GM21360 (cell line): ENCODE measurements around the gene ANKRD44.

Experiments used
- ATAC-seq: cut with Tn5 transposase; IDR thresholded peaks from one replicate; pipeline ENCODE4 v1.9.1; 2021; ENCODE audit warnings: mild to moderate bottlenecking, moderate library complexity; ENCODE audit not compliant: unreplicated experiment

The ANKRD44 gene

GRCh38 chr2:197211881-197212342, 98.7 kb downstream of the ANKRD44 start:
- no peak for ATAC-seq

DNA sequence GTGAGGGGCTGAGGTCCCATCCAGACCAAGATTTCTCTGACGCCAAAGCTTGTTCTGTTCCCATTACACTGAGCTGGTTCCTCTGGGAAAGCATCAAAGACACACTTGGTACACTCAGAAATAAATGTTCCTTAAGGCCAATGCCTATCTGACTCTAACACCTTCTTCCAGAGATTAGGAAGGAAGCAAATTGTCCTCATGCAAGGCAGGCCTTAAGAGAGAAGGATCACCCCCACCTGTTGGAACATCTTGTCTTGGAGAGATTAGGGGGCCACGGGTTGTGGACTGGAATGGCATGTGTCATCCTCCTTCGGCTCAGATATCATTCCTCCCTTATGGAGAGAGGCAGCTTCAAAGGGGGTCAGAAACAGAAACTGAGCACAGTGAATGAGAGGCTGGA, 100.2 kb downstream of the ANKRD44 start:
- ATAC-seq, result no peak

- ATAC-seq, result peak; percentile 32
These were observed 100.7 kb downstream of the ANKRD44 start for GRCh38 chr2:197209742-197210408.

DNA sequence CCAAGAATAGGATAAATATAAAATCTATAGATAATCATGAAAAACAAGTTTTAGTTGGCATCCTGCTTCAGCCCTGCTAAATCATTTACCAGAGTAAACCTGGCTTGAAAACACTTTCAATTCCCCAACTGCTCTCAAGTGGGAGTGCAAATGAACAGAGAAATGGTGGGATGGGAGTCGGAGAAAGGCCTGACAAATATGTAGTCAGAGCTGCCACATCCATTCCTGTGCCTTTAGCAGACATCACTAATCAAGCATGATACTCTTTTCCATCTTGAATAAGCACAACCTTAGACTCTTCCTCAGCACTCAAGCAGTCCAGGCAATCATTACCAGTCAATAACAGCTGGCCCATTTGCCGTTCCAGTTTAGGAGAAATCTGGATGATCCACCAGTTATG, 101.3 kb downstream of the ANKRD44 start:
- no peak for ATAC-seq

- ATAC-seq, result no peak
These were observed 101.7 kb downstream of the ANKRD44 start for GRCh38 chr2:197208841-197209240.

DNA sequence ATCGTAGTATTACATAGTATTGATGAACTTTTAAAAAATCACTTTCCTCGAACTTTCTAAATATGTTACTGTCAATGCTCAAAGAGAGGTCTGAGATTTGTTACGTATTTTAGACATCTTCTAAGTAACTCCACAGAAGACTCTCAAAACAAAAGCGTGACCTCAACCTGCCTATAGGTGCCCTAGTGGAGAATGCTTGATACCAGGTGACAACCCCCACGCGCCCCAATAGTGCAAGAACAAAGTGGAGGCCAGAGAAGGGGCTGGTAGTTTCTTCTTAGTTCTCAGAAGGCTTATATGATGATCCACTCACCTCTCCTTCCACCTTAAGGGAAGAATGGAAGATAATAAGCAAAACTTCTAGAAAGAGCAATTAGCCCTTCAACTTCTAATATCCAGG, 102.6 kb downstream of the ANKRD44 start:
- no peak for ATAC-seq

GRCh38 chr2:197207598-197207997, 103.0 kb downstream of the ANKRD44 start:
- no peak for ATAC-seq

DNA sequence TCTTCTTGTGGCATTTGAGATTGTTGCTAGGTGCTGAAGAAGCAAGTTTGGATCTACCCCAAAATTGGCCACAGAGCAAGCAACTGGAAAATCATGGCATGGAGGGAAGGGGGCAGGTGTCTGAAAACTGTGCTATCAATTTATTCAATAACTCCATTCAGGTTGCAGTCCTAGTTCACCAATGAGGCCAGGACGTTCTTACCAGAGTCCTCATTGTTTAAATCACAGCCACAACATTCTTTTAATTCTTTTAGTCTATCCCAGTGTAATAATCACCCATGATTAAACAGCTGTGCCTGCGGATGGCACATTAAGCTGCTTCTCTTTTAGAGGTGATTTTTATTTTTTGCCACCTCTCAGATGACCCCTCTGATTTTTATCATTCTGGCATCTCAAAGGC, 103.5 kb downstream of the ANKRD44 start:
- no peak for ATAC-seq

- peak; percentile 59 for ATAC-seq
These were observed 104.9 kb downstream of the ANKRD44 start for GRCh38 chr2:197205585-197206215.

- ATAC-seq, result no peak
These were observed 105.9 kb downstream of the ANKRD44 start for GRCh38 chr2:197204519-197205250.

DNA sequence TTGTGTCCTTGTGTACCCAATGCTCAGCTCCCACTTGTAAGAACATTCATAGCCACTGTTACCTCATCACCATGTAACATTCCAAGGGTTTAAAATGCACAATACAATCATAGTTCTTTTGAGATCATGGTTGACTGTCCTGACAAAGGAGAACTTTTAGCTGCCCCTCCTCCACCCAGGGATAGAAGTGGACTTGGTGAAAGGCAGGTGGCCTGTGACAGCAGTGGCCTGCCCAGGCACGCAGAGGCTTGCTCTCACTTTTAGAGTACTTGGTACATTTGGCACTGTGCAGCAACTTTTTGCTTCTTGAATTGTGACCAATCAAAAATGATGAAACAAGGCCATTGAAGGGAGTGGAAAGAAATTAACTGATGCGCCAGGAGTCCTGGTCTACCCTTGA, 108.7 kb downstream of the ANKRD44 start:
- ATAC-seq, result no peak

DNA sequence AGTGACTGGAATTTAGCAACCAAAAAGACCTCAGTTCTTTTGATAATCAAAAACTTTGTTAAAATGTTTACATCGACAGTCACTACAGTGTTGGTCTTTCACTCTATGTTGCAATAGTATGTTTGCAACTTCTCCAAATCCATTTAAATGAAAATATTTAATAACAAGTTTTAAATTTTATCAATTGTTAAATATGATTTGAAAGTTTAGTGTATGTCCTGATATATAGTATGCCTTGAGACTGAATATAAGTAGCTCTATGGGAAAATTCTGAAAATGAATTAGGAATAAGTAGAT, 109.9 kb downstream of the ANKRD44 start:
- no peak for ATAC-seq

DNA sequence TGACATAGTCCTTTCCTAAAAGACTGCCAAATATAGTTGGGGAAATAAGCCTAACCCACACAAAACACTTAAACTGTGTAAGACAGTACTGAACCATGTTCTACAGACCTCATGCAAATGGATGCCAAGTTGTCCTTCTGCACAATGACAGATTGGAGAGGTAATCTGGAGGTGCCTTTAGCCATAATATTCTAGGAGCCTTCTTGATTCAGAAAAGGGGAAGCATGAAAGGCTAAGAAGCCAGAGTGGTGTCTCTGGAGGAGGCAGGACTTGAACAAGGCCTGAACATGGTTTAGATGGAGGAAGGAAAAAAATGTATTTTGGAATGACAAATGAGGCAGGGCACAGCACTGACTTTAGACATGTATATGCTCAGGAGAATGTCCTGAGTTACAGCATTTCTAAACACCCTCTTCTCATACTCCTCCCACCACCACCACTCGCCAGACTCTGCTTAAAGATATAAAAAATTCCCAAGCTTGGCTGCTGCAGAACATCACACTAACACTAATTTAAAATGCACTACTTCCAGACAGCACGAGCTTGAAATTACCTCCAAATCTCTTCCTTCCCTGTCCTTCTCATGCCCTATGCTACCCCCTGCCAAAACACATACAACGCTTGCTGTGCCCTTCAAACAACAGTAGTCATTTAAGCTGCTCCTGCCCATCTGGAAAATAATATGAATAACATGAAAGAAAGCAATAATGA, 110.4 kb downstream of the ANKRD44 start:
- no peak for ATAC-seq

DNA sequence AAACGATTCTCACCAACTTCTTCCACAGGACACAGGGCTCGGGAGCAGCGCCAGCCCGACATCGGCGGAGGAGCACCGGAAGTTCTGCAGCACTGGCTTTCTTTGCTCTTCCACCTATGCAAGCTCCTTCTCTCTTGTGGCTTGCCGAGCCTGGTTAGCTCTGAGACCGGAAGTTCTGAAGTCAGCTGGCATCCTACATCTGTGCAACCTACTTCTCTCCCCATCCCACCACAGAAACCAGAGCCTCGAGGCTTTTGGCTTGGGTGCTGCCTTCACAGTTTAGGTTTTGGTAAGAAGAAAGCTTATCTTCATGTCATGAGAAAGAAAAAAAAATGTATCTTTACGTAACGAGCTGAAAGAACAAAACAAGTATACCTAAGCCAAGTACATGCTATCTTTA, 111.7 kb downstream of the ANKRD44 start:
- peak; percentile 99 for ATAC-seq

GRCh38 chr2:197197895-197198311, 112.7 kb downstream of the ANKRD44 start:
- ATAC-seq, result no peak

GRCh38 chr2:197196541-197197180, 113.9 kb downstream of the ANKRD44 start:
- ATAC-seq, result no peak

- ATAC-seq, result no peak
These were observed 115.1 kb downstream of the ANKRD44 start for GRCh38 chr2:197195518-197195917.

DNA sequence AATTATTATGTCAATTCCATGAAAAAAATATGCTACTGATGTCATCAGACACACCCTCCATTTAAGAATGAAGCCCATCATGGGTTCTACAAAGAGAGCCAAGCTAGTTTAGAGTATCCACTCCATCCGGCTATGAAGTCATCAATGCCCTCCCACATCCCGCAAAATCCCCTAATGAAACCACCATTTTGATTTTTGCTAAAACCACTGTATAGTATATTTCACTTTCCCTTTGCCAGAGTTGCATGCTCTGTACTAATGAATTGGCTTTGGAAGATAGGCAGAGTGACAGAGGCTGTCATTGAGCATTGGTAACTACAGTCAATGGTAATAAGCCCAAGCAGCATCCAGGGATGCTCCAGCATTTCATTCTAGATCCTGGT, 118.6 kb downstream of the ANKRD44 start:
- ATAC-seq, result peak; percentile 57

DNA sequence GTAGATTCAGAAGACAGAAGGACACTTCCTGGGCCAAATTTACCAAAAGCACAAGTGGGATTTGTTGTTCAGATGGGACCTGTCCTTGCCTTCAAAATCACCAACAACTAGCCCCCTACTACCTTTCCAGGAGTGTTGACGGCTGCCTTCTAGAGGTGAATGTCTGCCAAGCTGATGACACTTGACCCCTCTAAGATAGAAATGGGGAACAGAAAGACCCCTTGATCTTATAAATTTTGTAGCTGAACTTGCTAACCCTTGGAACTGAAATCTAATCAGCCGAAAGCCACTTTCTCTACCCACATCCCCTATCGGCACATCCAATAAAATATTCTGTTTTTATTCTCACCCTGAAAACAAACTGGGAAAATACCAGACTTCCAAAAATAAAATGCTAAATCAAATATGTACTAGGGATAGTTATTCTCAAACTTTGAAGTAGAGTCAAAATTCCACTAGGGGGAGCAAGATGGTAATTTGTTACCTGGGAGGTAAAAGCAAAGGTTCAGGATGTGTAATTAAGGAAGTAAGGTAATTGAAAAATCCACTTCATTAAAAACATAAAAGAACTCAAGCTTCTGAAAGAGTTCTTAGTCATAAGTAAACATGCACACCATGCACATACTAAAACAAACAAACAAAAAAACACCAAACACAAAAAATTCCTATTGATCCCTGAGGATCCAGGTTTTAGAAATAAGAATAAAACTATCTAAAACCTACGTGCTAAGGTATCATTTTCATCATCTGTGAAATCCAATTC, 119.2 kb downstream of the ANKRD44 start:
- peak; percentile 53 for ATAC-seq

DNA sequence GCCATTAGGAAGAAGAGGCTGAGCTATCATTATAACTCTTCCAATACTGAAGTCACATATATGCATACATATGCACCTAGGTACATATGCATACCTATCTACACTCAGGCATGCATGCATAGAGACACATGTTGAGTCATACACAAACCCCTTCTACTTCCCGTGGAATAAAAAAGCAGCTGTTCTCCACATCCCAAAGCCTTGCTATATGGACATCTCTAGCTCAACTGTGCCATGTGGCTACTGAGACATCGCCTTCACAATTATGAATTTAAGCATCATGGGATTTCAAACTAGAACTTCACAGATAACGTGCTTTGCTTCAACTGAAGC, 120.5 kb downstream of the ANKRD44 start:
- no peak for ATAC-seq
